GM23248 (cell line): ENCODE measurements around the gene AMH. TPM values are rescaled to one million over a fixed set of nuclear protein-coding genes. Genes with fewer than 3 reads are reported as not detected.

Source experiments
- DNase-seq: peaks from one replicate; pipeline ENCODE4 v3.0.0-alpha.2; 2015
- H2AFZ ChIP-seq: fragments of 200-600 bp; sonication (generic); 2 replicates; pipeline ENCODE4 v1.6.1; 2016; ENCODE audit warnings: antibody characterized with exemption
- H3F3A ChIP-seq: fragments of 200-600 bp; sonication (generic); 2 replicates; pipeline ENCODE4 v1.6.1; 2016; ENCODE audit warnings: mild to moderate bottlenecking, antibody characterized with exemption, mixed run types; ENCODE audit not compliant: insufficient read depth
- H3K27ac ChIP-seq: fragments of 200-600 bp; sonication (generic); 2 replicates; pipeline ENCODE4 v1.5.1; 2016; ENCODE audit warnings: mild to moderate bottlenecking
- H3K27me3 ChIP-seq: fragments of 200-600 bp; sonication (generic); replicated peaks from 2 replicates; pipeline ENCODE4 v1.6.1; 2016; ENCODE audit warnings: mild to moderate bottlenecking; ENCODE audit not compliant: insufficient read depth
- H3K36me3 ChIP-seq: fragments of 200-600 bp; sonication (generic); 2 replicates; pipeline ENCODE4 v1.6.1; 2016; ENCODE audit warnings: low read depth, mild to moderate bottlenecking
- H3K4me1 ChIP-seq: fragments of 200-600 bp; sonication (generic); 2 replicates; pipeline ENCODE4 v1.6.1; 2016; ENCODE audit warnings: mild to moderate bottlenecking; ENCODE audit not compliant: insufficient read depth
- H3K4me2 ChIP-seq: fragments of 200-600 bp; sonication (generic); one replicate; pipeline ENCODE4 v1.6.1; 2016; ENCODE audit warnings: mild to moderate bottlenecking; ENCODE audit not compliant: unreplicated experiment
- H3K4me3 ChIP-seq: fragments of 200-600 bp; sonication (generic); 2 replicates; pipeline ENCODE4 v1.5.1; 2016; ENCODE audit warnings: mild to moderate bottlenecking
- H3K79me2 ChIP-seq: fragments of 200-600 bp; sonication (generic); 2 replicates; pipeline ENCODE4 v1.6.1; 2016; ENCODE audit warnings: mild to moderate bottlenecking; ENCODE audit not compliant: insufficient read depth
- H3K9ac ChIP-seq: fragments of 200-600 bp; sonication (generic); 2 replicates; pipeline ENCODE4 v1.6.1; 2016; ENCODE audit warnings: mild to moderate bottlenecking
- H3K9me2 ChIP-seq: fragments of 200-600 bp; sonication (generic); 2 replicates; pipeline ENCODE4 v1.6.1; 2016; ENCODE audit warnings: mixed run types, mild to moderate bottlenecking, moderate library complexity; ENCODE audit not compliant: insufficient read depth
- H3K9me3 ChIP-seq: fragments of 200-600 bp; sonication (generic); one replicate; pipeline ENCODE4 v1.6.1; 2017; ENCODE audit warnings: low read depth
- H4K20me1 ChIP-seq: fragments of 200-600 bp; sonication (generic); 2 replicates; pipeline ENCODE4 v1.6.0; 2016; ENCODE audit not compliant: insufficient read depth
- EZH2 ChIP-seq: fragments of 200-600 bp; sonication (generic); IDR thresholded peaks from 2 replicates; pipeline ENCODE4 v1.6.1; 2018; ENCODE audit warnings: antibody characterized with exemption, mild to moderate bottlenecking; ENCODE audit not compliant: insufficient read depth, poor library complexity, severe bottlenecking
- EZH2phosphoT487 ChIP-seq: fragments of 200-600 bp; sonication (generic); IDR thresholded peaks from 2 replicates; pipeline ENCODE4 v1.6.1; 2018; ENCODE audit warnings: antibody characterized with exemption, moderate library complexity, mild to moderate bottlenecking, low read depth; ENCODE audit not compliant: insufficient read depth
- WGBS, 2 experiments: methylation state at CpG; one replicate each; pipeline ENCODE4 v1.1.6; 2015 to 2017; ENCODE audit warnings: low lambda C conversion rate in 2 of 2, low coverage in 1 of 2; ENCODE audit errors: missing lambda C conversion rate in 2 of 2; 5-methylcytosine and 5-hydroxymethylcytosine counted together
- in situ Hi-C: fragments of 300-500 bp; cut with MboI; formaldehyde crosslinking; loops from 2 replicates; pipeline ENCODE4 v1.15.0; 2020
- polyA plus RNA-seq: library from polyadenylated mRNA; unstranded; fragments of >200 nt; fragmentation: Nextera tagmentation; extraction: Ambion mirVana; gene quantifications from 2 replicates; pipeline ENCODE4 v1.2.1, GENCODE V29; 2016
- total RNA-seq: library from RNA; depleted of rRNA; stranded (reverse); fragments of >200 nt; shearing (Covaris generic); gene quantifications from 2 replicates; pipeline ENCODE4 v1.2.3, GENCODE V29; 2014

Gene AMH
- total and polyA plus RNA-seq, 2 experiments from 2014 or later, result not detected

- Histone ChIP-seq H4K20me1 (no peaks in the 10 kb centered on the region), H3K9me3 (no peaks in the 10 kb centered on the region), H3K9ac (no peak overlapping the region), H3K4me2 (no peak overlapping the region), H3K27ac (no peak overlapping the region), H3K27me3 (no peaks in the 10 kb centered on the region), H3K4me3 (no peak overlapping the region), H3K79me2 (peaks cover 9% of the 10 kb centered on the region; the same call in 1 of the 2 replicates), H3K4me1 (peaks cover 4% of the 10 kb centered on the region), H3K9me2 (no peaks in the 10 kb centered on the region), H3K36me3 (no peaks in the 10 kb centered on the region; the same call in 1 of the 2 replicates), H3F3A (peaks cover 5% of the 10 kb centered on the region; the same call in 1 of the 2 replicates), H2AFZ (no peak overlapping the region)
- WGBS, 2 experiments, result 87 to 89% methylated on average over 26 of the region's 26 CpGs
- no peak for TF ChIP-seq EZH2
- no peak for TF ChIP-seq EZH2phosphoT487
- in situ Hi-C loops, result no loop called here
- no peak for DNase-seq
Measured at GRCh38 chr19:2213799-2214198, 35.3 kb upstream of the AMH start.

- 84 to 87% methylated on average over 17 of the region's 17 CpGs for WGBS, 2 experiments
- Histone ChIP-seq H4K20me1 (no peaks in the 10 kb centered on the region), H3K4me1 (no peaks in the 10 kb centered on the region), H3K27ac (no peak overlapping the region), H3K4me3 (no peak overlapping the region), H2AFZ (no peak overlapping the region), H3K27me3 (no peaks in the 10 kb centered on the region), H3K79me2 (peaks cover 10% of the 10 kb centered on the region; the same call in 1 of the 2 replicates), H3K4me2 (no peak overlapping the region), H3K9ac (no peak overlapping the region), H3F3A (0 out of 2 replicates have a peak, but pooled peaks cover under 1% of the 10 kb centered on the region), H3K36me3 (no peaks in the 10 kb centered on the region; the same call in 1 of the 2 replicates), H3K9me3 (no peaks in the 10 kb centered on the region), H3K9me2 (no peaks in the 10 kb centered on the region)
- TF ChIP-seq EZH2phosphoT487, result no peak
- TF ChIP-seq EZH2, result no peak
- DNase-seq, result no peak
- in situ Hi-C loops, result no loop called here
Measured at GRCh38 chr19:2214251-2214650, 34.9 kb upstream of the AMH start.

GRCh38 chr19:2215281-2215751 is 33.8 kb upstream of the AMH start:
- Histone ChIP-seq H3K4me3 (no peak overlapping the region), H3K4me1 (no peaks in the 10 kb centered on the region), H3K9ac (no peak overlapping the region), H3K4me2 (no peak overlapping the region), H2AFZ (no peak overlapping the region), H3K36me3 (no peaks in the 10 kb centered on the region; the same call in 1 of the 2 replicates), H3K9me2 (no peaks in the 10 kb centered on the region), H3K9me3 (no peaks in the 10 kb centered on the region), H3K27ac (no peak overlapping the region), H3F3A (no peaks in the 10 kb centered on the region), H3K27me3 (no peaks in the 10 kb centered on the region), H4K20me1 (no peaks in the 10 kb centered on the region), H3K79me2 (peaks cover 12% of the 10 kb centered on the region; the same call in 1 of the 2 replicates)
- WGBS, 2 experiments, result 87 to 88% methylated on average over 31 of the region's 31 CpGs
- in situ Hi-C loops, result no loop called here
- DNase-seq, result no peak
- TF ChIP-seq EZH2 (no peak), EZH2phosphoT487 (no peak)

- no peak overlapping the region for H2AFZ ChIP-seq
- TF ChIP-seq EZH2, result no peak
- no peak for TF ChIP-seq EZH2phosphoT487
Measured at GRCh38 chr19:2216361-2217225, 32.5 kb upstream of the AMH start.

More at GRCh38 chr19:2216361-2217225, 32.5 kb upstream of the AMH start:
- Histone ChIP-seq H3K4me3 (no peak overlapping the region), H3K4me2 (no peak overlapping the region), H4K20me1 (no peaks in the 10 kb centered on the region), H3K36me3 (no peaks in the 10 kb centered on the region; the same call in 1 of the 2 replicates), H3K9ac (no peak overlapping the region), H3K9me2 (no peaks in the 10 kb centered on the region), H3F3A (no peaks in the 10 kb centered on the region), H3K27me3 (no peaks in the 10 kb centered on the region), H3K9me3 (no peaks in the 10 kb centered on the region), H3K27ac (no peak overlapping the region), H3K79me2 (peaks cover 18% of the 10 kb centered on the region; the same call in 1 of the 2 replicates), H3K4me1 (no peaks in the 10 kb centered on the region)
- WGBS, 2 experiments, result 95 to 96% methylated on average over 42 of the region's 43 CpGs
- in situ Hi-C loops, result no loop called here
- no peak for DNase-seq
